ENCODE measurements around the gene FGL2.
"Not testable (repeated sequence)": the region's sequence is repeated elsewhere in the genome, so short reads cannot be mapped to it uniquely, and the experiment has no call there.

The FGL2 gene

GRCh38 chr7:77154917-77155464 lies 44.6 kb downstream of the FGL2 start:
- not testable (repeated sequence) for DNase-seq

GRCh38 chr7:77152232-77152631 lies 47.4 kb downstream of the FGL2 start:
- DNase-seq = not testable (repeated sequence)

All from OCI-M1 (cell line).